Kidney capillary endothelial cell (primary cell): Measurements from ENCODE around the gene OR1A1.
"Not testable (repeated sequence)": the region's sequence is repeated elsewhere in the genome, so short reads cannot be mapped to it uniquely, and the experiment has no call there.

Source experiments
- DNase-seq: peaks from one replicate; pipeline ENCODE4 v3.0.0-alpha.2; 2018; ENCODE audit warnings: low spot score

OR1A1 gene

GRCh38 chr17:3207367-3207766 is at the start of gene OR1A1:
OR1A1 (plus strand) TSS chr17:3207667; CDS start chr17:3215621, 7,954 bp downstream.
- DNase-seq = no peak

DNA sequence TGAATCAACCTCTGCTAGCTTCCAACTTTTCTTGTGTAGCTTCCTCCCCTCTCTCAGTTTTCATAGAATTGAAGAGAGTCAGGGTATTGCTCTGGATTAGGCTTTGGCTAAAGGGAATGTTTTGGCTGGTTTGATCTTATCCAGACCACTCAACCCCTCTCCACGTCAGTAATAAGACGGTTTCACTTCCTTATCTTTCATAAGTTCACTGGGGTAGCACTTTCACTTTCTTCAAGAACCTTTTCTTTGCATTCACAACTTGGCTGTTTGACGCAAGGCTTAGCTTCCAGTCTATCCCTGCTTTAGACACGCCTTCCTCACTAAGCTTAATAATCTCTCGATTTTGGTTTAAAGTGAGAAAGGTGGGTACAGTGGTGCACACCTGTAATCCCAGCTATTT is 39.9 kb upstream of the OR1A1 start:
- DNase-seq = no peak

DNA sequence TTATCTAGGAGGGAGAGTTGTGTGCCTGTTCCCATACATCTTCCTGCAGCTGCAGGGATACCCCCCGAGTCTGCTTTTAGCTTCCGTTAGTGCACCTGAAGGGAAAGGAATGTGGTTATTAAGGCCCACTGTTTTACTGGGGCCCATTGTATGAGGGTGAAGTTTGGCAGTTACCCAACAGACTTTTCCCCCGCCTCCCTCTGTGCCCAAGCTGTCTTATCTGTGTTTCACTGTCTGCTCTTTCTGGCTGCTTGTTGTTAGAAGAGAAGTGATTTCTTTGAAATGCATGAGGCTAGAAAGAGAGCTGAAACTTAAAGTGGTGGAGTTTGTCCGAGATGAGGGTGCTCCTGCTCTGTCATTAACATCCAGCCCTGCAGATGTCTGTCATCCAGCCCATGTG is 17.5 kb upstream of the OR1A1 start:
- no peak for DNase-seq

DNA sequence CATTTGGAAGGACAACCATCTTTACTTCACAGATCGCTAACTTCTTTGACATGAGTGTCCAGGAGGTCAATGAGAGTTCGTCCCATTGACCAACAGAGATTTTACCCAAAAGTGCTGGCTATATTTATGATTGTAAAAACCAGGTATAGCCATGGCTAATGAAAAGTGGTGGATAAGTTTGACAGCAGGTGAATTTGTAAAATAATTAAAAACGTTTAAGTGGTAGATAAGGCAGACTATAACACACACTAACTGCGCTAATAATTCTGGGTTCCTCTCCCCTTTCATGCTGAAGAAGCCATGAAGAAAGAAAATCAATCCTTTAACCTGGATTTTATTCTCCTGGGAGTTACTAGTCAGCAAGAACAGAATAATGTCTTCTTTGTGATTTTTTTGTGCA is 10.2 kb upstream of the OR1A1 start, which contains the start of gene OR1A2:
Gene OR1A2 (plus strand): TSS at position 301 of the 400 bp plus-strand sequence. CDS start 0 bp downstream, at position 301.
- DNase-seq = no peak

- DNase-seq = no peak
These were observed 1.0 kb downstream of the OR1A1 start for GRCh38 chr17:3208484-3208883.

DNA sequence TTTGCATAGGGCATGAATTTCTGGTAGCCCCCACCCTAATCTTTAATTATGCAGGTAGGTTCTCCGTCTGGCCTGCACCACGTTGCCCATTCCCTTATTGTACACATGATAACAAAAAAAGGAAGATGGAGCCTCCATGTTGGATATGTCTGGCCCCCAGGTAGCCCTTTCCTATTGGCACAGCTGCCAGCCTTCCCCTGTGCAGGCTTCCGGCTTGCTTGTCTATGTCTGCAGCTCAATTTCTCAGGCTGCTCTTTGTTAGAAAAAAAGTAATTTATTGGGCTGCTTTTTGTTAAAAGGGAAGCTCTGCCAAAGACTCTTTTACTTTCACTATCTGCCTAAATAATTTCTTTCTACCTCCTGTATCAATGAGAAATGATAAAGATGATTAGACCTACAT is 5.5 kb downstream of the OR1A1 start:
- no peak for DNase-seq

DNA sequence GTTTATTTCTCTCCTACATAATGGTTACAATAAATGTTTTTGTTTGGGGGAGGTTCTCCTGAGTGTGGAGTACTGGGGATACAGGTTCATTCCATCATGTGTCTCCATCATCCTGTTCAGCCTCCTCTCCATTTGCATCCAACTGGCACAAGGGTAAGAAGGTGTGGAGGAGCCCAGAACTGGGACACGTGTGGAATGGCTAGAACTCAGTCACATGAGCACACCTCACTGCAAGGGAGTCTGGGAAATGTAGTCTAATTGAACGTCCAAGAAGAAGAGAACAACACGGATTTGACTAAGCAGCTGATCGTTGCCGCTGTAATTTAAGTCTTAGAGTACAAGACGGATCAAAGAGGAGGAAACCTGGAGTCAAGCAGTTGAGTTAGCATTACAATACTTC is 6.1 kb downstream of the OR1A1 start:
- no peak for DNase-seq

DNA sequence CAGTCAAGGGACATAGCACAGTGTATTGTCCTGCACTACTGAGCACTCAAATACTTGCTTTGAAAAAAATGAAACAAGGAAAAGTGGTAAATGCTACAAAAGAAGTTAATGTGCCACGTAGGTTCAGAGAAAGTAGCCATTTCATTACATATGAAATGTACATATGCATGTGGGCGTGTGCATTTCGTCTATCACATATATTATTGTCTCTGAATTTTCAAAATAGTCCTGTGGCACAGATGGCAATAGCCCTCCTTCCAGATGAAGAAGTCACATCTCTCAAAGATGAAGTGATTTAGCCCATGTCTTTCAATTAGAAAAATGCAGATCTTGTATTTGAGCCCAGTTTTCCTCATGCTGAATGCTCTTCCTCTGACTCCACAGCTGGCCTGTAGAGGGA is 12.5 kb downstream of the OR1A1 start:
- not testable (repeated sequence) for DNase-seq

DNA sequence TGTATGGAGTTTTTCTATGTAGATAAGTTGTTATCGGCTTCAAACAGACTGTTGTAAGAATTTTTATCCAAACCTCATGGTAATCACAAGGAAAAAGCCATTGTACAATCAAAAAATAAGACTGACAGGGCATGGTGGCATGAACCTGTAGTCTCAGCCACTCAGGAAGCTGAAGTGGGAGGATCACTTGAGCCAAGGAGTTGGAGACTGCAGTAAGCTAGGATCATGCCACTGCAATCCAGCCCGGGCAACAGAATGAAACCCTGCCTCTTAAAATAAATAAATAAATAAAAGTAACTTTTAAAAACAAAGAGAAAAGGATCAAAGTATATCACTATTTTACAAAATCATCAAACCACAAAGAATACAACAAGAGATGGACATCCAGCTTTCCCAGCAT is 14.4 kb downstream of the OR1A1 start:
- no peak for DNase-seq

GRCh38 chr17:3222505-3222904 is 15.0 kb downstream of the OR1A1 start:
- no peak for DNase-seq

DNA sequence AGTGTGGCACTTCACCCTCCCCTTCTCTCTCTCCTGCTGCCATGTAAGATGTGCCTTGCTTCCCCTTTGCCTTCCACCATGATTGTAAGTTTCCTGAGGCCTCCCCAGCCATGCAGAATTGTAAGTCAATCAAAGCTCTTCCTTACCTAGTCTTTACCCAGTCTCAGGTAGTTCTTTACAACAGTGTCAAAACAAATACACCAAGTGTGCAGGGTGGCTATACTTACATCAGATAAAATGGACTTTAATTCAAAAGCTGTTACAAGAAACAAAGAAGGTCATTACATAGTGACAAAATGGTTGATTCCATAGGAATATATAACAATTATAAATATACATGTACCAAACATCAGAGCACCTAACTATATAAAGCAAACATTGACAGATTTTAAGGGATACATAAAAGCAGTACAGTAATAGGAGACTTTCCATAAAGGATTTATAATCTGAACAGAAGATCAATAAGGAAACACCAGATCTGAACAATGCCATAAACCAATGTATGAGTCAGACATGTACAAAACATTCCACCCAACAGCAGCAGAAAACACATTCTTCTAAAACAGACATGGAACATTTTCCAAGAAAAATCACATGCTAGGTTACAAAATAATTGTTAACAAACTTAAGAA is 17.4 kb downstream of the OR1A1 start:
- DNase-seq = not testable (repeated sequence)

GRCh38 chr17:3232300-3232699 is 24.8 kb downstream of the OR1A1 start:
- DNase-seq = not testable (repeated sequence)

GRCh38 chr17:3238685-3239084 is 31.2 kb downstream of the OR1A1 start:
- not testable (repeated sequence) for DNase-seq

- DNase-seq = not testable (repeated sequence)
These were observed 33.6 kb downstream of the OR1A1 start for GRCh38 chr17:3241044-3241443.

DNA sequence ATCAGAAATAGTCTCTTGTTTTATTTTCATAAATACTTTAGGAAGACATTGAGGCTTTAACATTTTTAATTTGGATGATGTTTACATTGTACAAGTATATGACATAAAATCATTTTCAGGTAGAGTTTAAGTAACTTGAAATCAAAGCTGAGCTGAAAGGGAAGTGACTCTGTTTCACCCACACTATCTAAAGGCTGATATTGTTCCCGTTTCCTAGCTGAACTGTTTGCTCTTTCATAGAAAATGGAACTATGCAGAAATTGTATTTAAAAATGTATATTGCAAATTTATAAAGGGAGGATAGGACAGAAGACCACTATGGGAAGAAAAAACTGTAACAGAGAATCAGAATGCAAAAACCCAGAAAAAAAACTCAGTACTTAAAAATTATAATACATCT is 37.4 kb downstream of the OR1A1 start:
- not testable (repeated sequence) for DNase-seq

- DNase-seq = not testable (repeated sequence)
These were observed 41.5 kb downstream of the OR1A1 start for GRCh38 chr17:3249013-3249412.

GRCh38 chr17:3256575-3256974 is 49.1 kb downstream of the OR1A1 start:
- no peak for DNase-seq

- no peak for DNase-seq
These were observed 52.7 kb downstream of the OR1A1 start for GRCh38 chr17:3260163-3260562.

DNA sequence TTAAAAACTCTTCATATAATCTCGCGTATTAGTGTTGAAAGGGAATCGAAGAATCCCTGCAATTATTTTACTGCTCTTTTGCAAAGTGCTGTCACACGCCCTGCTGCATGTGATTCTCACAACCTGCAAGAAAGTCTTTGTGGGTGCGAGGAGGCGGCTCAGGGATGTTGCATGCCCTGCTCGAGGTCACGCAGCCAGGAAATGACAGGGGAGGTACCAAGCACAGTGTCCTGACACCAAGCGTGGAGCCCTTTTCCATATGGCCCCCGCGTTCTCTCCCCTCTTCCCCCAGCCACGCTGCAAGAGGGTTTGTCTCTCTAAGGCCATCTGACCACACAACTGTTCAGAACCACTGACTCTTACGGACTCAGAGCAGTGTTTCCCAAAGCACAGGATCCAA is 53.1 kb downstream of the OR1A1 start:
- DNase-seq = no peak
